ENCODE measurements around the gene LRPAP1.
"Not testable (repeated sequence)": the region's sequence is repeated elsewhere in the genome, so short reads cannot be mapped to it uniquely, and the experiment has no call there.

The LRPAP1 gene

DNA sequence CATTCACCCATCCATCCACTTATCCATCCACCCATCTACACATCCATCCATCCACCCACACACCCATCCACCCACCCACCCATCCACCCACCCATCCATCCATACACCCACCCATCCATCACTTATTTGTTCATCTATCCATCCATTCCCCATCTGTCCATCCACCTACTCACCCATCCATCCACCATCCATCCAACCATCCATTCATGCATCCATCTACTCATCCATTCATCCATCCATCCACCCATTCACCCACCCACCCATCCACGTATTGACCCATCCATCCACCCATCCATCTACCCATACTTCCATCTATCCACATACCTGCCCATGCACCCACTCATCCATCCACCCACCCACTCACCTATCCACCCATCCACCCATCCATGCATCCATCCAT, 28.2 kb upstream of the LRPAP1 start:
- DNase-seq: not testable (repeated sequence)

DNA sequence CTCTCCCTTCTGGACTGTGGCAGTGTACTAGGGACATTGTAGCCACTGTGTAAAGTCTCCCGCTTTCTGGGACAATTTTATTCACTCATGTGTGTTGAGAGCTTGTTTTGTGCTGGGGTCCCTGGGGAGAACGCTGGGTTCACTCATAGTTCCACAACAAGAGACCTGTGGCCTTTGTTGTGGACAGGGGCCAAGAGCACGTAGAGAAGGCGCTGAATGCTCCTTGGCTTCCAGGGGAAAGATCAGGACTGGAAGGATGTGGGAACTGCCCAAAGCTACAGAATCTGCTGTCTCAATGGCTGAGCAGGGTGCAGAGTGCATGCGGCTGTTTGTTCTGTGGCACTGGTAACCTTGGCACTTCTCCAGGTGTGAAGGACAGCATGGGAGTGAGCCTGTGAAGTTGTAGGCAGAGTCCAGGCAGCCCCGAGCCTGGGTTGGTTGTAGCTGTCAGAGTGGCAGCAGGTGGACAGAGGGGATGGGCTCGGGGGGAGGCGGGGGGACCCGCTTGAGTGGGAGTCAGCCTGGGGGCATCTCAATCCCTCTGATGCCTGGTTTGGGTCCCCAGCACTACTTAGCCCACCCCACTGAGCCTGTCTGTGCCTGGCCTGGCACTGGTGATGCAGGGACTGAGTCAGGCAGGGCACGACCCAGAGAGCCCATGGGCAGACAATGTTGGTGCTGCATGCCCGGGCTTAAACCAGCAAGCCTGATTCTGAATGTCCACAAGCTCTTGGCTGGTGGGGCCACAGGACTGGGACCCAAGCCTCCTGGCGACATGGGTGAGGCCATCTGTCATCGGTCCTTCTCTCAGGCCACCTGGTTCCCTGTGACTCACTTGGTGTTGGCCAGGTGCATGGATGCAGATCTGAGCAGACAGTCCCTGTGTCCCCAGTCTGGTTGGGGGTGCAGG, 27.4 kb upstream of the LRPAP1 start:
- DNase-seq: not testable (repeated sequence)

DNA sequence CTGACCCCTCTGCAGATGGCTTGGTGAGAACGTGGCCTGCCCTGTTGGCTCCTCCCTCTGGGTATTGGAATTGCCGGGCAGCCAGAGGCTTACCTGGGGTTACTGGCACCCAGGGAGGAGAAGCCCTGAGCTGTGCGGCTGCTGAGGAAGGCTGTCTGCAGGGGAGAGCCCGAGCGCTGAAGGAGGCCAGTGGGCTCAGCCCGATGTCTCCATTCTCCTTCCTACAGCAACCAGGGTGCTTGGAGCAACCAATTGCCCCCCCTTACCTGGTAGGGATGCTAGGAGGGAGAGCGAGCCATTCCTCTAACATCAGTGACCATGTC, 26.3 kb upstream of the LRPAP1 start:
- DNase-seq: not testable (repeated sequence)

DNA sequence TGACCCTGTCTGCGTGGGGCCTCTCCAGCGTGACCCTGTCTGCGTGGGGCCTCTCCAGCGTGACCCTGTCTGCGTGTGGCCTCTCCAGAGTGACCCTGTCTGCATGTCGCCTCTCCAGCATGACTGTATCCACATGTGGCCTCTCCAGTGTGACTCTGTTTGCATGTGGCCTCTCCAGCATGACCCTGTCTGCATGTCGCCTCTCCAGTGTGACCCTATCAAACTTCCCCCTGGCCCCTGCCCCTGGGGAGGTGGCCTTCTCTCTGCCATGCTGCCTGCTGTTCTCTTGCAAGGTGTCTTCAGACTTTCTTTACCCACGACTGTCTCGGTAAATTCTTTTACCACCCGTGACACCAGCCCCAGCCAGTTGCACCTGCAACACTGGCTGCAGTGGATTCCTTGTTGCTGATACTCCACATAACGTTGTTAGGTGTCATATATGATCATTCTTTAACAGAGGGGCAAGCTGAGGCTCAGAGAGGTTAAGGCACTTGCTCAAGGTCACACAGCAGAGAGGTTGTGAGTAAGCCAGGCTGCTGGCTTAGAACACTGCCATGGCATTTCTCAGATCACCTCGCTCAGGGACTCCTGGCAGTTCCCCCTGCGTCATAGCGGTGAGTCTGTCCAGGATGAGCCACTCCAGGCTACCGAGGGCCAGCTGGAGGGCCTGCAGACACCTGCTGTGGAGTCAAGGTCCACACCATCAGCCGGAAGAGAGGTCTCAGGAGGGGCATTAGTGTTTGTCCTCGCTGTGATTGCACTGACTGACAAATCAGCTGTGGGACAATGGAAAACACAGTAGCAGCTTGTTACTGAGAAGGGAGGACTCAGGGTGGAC, 25.7 kb upstream of the LRPAP1 start:
- DNase-seq: not testable (repeated sequence)

DNA sequence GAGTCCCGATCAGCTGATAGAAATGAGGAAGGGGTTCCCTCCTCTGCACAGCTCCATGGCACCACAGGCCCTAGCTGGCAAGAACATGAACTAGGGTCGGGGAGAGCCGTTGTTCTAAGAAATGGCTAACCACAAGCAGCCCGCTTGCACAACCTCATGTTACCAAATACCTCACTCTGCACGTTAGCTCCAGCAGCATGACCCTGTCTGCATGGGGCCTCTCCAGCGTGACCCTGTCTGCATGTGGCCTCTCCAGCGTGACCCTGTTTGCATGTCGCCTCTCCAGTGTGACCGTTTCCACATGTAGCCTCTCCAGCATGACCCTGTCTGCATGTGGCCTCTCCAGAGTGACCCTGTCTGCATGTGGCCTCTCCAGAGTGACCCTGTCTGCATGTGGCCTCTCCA, 24.9 kb upstream of the LRPAP1 start:
- not testable (repeated sequence) for DNase-seq

DNA sequence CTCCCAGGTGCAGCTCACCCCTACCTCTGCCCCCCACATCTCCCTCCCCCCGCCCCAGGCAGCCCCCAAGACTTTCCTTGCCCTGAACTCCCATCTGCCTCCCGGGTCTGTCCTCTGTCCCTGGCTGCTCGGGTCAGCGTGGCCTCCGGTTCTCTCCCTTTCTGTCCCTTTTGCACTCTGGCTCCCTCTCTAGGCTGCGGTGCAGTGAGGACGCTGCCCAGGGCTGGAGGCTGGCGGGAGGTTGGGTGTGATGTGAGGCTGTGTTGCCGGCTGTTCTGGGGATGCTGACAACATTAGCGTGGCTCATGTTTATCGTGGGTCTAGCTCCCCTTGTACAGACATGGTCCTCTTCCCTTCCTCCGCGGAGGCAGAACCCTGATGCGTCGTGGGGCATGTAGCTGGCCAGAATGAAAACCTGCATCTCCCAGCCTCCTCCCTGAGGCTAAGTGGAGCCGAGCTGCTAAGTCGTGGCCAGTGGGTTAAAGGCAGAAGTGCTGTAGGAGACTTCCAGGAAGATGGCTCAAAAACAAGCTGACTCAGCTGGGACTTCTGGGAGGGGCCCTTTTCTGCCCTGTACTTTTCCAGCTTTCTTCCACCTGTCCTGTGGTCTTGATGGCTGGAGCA, 24.1 kb upstream of the LRPAP1 start:
- not testable (repeated sequence) for DNase-seq

DNA sequence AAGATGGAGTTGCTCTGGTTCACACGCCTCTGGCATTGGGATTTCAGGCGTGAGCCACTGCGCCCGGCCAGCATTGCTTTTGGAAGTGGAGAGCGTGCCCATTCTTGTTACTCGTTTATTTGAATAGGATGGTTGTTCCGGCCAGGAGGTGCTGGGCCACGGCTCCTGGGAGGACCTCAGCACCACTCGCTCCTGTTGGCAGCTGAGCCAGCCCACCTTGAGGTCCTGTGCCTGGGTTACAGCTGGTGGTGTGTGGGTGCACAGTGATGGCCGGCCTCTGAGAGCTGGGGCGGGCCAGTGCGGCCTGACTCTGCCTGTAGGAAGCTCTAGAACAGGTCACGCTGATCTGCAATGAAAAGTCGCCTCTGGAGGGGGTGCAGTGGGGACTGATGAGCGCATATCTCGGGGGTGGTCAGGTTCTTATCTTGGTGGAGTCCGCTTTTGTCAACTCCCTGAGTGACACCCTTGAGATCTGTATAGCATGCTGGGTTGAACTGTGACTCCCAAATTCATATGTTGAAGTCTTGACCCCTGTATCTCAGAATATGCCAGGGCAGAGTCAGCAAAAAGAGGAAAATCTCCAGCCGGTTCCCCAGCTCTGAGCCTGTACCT, 23.3 kb upstream of the LRPAP1 start:
- not testable (repeated sequence) for DNase-seq

DNA sequence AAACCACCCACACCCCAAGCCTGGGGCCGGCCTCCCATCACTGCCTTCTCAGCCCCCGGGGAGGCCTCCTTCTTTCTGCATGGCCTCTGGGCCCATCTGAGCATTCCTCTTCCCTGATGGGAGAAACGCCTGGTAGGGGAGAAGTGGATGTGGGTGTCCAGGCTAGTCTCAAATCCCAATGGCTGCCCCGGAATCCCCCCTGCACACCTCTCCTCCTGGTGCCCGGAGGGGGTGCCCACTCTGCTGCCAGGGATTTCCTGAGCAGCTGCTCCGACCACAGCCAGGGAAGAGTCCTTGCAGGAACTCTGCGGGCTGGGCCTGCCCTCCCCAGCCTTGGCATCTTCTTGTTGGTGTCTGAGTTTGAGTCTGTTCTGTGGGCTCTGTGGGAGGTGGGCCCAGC, 19.1 kb upstream of the LRPAP1 start:
- DNase-seq: not testable (repeated sequence)

DNA sequence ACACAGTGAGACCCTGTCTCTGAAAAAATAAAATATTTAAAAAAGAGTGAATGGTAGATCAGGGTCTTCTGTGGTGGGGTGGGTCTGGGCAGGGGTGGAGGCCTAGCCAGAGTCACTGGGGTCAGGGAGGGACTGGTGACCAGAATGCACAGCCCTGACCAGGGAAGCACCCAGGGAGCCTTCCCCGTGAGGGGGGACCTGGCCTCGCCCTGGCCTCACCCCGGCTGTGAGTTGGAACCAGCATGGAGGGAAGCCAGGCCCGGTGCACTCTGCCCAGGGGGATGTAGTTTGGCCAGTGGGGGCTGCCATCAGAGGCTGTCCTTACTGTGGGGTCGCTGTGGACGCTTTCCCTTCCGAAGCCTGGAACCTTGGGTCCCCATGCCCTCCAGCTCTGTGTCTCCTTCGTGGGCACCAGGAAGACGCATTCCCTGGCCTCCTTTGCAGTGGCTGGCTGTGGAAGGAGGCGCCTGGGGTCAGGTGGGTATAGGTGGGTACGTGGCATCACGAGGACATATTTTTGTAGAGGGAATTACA, 18.6 kb upstream of the LRPAP1 start:
- not testable (repeated sequence) for DNase-seq

DNA sequence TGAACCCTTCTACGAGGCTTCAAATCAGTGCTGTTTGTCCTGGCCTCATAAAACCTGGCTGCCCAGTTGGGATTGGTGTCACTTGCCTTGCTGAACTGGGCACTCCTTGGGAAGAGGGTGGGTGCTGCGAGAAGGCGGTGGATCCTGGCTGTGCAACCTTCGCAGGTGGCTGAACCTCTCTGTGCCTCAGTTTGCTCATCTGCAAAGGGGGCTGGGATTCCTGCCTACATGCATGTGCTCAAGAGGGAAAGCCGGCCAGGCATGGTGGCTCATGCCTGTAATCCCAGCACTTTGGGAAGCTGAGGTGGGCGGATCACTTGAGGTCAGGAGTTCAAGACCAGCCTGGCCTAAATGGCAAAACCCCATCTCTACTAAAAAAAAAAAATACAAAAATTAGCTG, 17.8 kb upstream of the LRPAP1 start:
- not testable (repeated sequence) for DNase-seq

DNA sequence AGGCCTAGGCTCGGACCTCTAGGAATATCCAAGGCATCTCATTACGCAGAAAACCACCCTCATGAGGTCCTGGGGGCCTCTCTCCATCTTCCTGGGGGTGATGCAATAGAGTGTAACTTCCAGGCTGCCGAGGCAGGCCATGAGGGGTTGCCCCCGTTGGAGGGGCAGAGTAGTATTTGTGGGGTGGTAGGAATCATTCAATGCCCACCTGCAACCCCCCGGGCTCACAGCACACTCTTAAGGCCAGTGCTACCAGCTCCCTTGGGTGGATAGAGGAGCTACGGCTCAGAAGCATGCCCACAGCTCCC, 17.4 kb upstream of the LRPAP1 start:
- DNase-seq: not testable (repeated sequence)

DNA sequence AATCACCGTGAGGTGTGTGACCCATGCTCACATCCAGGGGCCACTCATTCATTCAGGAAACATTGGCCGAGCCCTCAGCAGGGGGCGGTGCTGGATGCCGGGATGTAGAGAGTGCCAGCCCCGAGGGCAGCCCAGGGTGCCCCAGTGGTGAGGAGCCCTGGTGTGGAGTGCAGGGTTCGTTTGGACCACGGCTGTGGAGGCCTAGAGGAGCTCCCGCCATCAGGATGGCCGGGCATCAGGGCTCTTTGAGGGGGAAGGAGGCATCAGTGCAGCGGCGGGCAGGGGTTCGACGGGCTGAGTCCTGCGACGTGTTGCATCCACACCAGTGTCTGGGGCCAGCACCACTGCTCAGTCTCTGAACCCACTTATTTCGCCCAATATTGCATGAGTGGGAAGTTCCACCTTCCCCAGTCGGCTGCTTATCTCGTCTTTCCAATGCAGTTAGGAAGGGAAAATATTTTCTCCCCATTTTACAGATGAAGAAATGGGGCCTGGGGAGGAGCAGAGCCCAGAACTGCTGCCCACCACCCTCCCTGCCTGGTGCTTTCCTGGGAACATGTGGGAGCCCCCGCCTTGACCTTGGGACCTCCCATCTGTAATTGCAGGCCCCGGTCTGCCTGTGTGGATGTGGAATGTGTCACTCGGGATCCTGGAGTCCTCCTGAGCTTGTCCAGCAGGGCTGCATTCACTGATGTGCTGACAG, 16.9 kb upstream of the LRPAP1 start:
- DNase-seq: not testable (repeated sequence)

DNA sequence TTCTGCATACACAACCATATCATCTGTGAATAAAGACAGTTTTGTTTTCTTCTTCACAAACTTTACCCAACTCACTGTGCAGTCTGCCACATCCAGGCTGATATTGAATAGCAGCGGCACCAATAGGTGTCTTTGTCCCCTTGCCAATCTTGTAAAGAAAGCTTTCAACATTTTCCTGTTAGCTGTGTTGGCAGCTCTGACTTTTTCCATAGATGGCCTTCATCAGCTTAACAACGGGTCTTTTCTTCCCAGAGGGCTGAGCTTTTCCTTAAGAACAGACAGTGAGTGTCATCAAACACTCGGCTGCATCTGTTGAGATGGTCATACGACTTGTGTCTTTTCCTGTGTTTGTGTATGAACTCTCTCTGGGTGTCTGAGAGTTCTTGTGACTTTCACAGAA, 14.5 kb upstream of the LRPAP1 start:
- DNase-seq: not testable (repeated sequence)

DNA sequence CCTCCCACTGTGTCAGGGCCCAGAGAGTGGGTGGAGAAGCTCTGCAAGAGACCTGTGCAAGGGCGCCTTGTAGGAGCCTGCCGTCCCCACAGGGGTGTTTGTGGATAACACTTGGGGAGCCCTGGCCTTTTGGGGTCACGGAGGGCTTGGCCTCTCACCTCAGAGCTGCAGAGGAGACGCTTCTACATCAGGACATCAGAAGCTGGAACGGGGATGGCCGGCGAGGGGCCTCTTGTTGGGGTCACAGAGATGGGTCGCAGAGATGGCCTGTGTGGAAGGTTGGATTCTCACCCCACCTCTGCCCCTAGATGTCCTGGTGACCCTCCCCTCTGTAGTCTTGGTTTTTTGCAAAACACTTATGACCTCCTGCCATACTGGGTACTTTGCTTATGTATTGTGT, 13.1 kb upstream of the LRPAP1 start:
- DNase-seq: not testable (repeated sequence)

DNA sequence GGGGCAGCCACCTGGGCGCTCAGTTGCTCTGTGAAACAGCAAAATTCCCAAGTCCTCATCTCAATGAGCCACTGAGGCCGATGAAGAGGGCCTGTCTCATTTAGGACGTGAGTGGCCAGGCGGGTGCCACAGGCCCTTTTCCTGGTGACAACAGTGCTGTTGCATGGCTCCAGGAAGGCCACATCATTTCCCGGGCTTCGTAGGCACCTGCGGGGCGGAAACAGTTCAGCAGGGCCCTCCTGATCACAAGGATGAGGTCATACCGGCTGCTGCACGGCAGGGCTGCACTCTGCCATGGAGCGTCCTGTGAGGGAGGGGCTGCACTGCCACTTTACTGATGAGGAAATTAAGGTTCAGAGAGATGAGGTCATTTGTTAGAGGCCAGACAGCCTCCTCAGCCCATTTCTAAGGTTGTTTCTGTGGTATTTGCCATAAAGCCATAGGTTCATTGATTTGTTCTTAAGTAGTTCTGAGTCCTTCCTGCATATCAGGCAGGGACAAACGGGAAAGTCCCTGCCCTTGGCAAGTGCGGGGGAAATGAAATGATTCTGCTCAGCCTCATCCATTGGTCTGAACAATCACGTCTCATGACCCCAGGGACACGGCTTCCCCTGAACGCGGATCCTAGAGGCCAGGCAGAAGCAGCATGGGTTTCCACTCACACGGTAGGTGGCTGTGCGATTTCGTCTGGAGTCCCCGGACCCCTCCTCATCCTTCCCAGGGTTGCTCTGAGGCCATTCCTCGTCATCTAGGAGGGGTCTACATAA, 12.2 kb upstream of the LRPAP1 start:
- DNase-seq: not testable (repeated sequence)

DNA sequence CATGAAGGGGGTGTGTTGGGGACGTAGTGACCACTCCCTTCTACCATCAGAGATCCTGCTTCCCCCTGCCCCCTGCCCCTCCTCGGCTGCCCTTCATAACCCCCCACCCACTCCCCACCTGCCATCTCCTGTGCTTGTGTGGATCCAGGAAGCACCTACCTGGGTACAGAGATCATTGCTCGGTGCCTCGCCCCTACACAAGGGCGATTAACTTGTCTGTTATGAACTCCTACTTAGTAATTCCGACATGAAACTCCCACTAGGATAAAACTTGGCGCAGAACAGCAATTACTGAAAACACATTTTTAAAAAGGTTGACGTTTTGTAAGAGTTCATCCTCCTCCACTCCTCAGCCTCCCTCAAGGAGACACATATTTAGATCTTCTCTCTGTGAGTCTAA, 11.2 kb upstream of the LRPAP1 start:
- DNase-seq: not testable (repeated sequence)

DNA sequence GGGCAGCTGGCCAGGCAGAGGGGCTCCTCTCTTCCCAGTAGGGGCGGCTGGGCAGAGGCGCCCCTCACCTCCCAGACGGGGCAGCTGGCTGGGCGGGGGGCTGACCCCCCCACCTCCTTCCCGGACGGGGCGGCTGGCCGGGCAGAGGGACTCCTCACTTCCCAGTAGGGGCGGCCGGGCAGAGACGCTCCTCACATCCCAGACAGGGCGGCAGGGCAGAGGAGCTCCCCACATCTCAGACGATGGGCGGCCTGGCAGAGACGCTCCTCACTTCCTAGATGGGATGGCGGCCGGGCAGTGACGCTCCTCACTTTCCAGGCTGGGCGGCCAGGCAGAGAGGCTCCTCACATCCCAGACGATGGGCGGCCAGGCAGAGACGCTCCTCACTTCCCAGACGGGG, 6.7 kb upstream of the LRPAP1 start:
- DNase-seq: not testable (repeated sequence)

DNA sequence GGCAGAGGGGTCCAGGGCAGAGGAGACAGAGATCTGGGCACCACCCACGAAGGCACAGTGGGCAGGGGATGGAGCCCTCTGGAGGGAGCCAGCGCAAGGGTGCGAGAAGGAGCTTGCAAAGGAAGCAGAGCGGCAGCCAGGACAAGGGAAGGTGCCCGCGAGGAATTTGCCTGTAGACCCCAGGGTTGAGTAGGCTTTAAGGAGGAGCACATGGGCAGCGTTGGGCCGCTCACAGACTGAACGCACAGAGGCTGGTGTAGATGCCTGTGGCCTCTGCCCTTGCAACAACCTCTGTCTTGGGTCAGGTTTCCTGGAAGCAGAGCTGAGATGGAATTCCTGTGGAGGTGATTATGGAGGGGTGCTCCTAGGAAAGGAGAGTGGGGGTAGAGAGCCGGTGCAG, 3.6 kb upstream of the LRPAP1 start:
- not testable (repeated sequence) for DNase-seq

DNA sequence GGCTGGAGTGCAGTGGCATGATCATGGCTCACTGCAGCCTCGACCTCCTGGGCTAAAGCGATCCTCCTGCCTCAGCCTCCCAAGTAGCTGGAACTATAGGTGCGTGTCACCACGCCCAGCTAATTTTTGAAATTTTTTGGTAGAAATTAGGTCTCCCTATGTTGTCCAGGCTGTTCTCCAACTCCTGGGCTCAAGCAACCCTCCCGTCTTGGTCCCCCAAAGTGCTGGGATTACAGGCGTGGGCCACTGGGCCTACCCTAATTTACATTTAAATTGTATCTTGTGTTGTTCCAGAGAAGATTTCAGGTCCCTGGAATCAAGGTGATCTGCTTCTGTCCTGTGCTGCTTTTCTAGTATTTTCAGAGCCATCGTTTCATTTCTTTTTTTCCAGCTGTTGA, 1.2 kb upstream of the LRPAP1 start:
- no peak for DNase-seq

DNA sequence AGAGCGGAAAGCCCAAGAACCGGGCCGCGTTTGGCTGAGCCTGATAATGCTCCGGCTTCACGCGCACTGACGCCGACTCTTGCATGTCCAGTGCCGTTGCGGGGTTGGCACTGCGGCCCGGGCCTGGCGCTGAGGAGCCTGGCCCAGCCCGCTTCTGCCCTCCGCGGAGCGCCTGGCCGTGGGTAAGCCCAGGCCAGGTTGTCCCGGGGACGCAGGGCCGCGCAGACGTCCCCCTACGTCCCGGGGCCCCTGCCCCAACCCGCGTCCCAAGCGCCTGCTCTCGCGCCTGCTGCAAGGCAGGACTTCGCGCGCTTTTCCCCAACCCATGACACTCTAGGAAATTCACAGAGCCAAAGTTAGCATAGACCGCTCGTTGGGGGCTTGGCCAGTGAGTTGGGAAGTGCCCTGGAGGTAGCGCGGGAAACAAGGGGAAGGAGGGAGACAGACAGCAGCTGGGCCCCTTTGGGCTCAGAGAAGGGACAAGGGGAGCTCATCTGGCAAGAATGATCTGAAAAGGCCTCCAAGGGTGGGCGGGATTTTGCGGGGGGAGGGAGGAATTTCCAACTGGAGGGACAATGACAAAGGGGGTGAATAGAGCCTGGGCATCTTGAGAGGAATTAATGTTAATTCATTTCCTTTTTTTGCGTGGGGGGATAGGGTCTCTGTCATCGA, 665 bp upstream of the LRPAP1 start:
- no peak for DNase-seq

DNA sequence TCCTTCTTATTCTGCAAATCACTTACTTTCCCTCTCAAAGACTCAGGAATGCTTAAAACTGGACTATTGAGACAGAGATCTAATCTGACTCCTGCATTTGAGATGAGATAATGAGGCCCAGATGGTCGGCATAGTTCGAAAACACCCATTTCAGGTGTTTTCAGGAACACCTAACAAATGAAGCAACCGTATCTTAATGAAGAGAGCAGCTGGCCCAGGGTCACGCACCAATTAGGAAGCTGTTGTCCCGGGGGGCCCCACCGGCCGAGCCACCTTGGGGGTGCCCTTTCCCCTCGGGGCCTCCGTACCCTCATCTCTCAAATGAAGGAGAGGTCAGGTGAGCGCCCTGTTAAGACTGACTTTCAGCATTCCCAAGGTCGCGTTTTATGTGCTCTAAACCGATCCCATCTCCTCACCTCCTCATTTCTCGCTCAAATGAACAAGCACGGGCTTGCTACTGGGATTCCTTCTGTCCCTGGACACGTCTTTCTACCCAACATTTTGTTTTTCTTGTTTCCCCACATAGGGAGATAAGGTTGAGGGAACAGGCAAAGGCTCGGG, 824 bp downstream of the LRPAP1 start:
- DNase-seq: no peak
